ENCODE measurements around the gene TENT5C. TPM values are rescaled to one million over a fixed set of nuclear protein-coding genes. Genes with fewer than 3 reads are reported as not detected.

TENT5C gene
- total RNA-seq, 1 donor from 2014 or later: 3.5 TPM

GRCh38 chr1:117633936-117634335, 28.1 kb downstream of the TENT5C start:
- Mint-ChIP-seq H3K9me3 (no peaks in the 10 kb centered on the region), H3K4me1 (peaks cover 31% of the 10 kb centered on the region), H3K36me3 (ENCODE audit: low read depth) (peaks cover 9% of the 10 kb centered on the region), H3K27me3 (peaks cover 35% of the 10 kb centered on the region), H3K27ac (no peak overlapping the region), H3K4me3 (no peak overlapping the region)
- intact Hi-C loops (cut with micrococcal nuclease): no loop called here
- no peak for DNase-seq

- intact Hi-C loops (cut with micrococcal nuclease): no loop called here
Measured at GRCh38 chr1:117634631-117635030, 28.8 kb downstream of the TENT5C start.

DNA sequence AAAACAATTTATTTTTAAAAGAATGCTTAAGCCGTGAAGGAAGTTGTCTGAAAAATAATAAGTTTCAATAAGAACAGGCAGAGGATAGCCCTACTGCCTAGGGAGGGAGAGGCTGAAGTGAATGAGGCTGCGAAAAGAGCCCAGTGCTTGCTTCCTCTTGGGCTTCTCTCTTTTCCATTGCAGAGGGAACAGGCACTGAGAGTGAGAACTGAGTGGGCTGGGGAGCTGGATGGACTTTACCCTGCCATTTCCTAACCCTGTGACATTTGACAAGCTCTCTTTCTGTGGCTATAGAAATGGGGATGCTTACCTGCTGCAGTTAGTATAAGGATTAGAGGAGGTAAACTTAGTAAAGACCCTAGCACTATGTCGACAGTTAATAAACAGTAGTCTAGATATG, 30.0 kb downstream of the TENT5C start:
- Mint-ChIP-seq H3K27me3 (peaks cover 44% of the 10 kb centered on the region), H3K27ac (no peak overlapping the region), H3K4me3 (no peak overlapping the region)

More at GRCh38 chr1:117634631-117635030, 28.8 kb downstream of the TENT5C start:
- Mint-ChIP-seq H3K36me3 (ENCODE audit: low read depth) (peaks cover 4% of the 10 kb centered on the region), H3K4me3 (no peak overlapping the region), H3K4me1 (peaks cover 30% of the 10 kb centered on the region), H3K9me3 (no peaks in the 10 kb centered on the region), H3K27ac (no peak overlapping the region), H3K27me3 (peaks cover 35% of the 10 kb centered on the region)
- no peak for DNase-seq

DNA sequence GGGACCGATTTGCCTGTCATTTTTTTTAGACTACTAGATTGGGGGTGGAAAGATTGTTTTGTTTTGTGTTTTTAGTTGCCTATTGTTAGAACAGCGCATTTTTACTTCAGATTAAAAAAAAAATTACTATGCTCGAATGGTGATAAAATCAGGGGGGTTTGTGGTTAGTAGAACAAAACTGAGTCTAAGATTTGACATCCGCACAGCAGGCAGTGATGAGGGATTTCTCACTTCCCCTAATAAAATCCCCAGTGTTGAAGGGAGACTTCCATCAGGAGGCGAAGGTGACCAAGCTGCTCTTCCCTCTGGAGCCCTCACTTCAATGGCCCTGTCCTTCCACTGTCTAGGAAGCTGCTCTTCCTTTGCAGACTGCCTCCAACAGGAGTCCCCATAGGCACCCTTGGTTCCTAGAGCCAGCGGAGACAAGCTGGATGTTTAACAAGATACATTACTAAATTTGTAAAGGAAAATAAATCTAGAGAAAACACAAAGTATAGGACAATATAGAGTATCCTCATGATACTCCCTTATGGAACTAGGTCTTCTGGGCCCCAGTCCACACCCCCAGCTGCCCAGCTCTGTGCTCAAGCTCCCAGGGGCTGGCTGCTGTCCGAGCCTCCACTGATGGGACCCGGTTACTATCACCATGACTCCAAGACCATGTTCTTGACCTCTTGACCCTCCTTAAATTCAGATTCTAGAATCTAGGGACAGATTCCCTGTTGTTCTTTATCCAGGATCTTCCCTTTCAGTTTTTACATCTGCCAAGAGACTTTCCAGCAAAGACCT, 31.0 kb downstream of the TENT5C start:
- no peak overlapping the region for H3K27ac Mint-ChIP-seq
- no peaks in the 10 kb centered on the region for H3K36me3 Mint-ChIP-seq (ENCODE audit: low read depth)
- DNase-seq: no peak
- H3K27me3 Mint-ChIP-seq: peaks cover 49% of the 10 kb centered on the region
- H3K4me1 Mint-ChIP-seq: peaks cover 25% of the 10 kb centered on the region
- intact Hi-C loops (cut with micrococcal nuclease): no loop called here
- H3K9me3 Mint-ChIP-seq: no peaks in the 10 kb centered on the region
- no peak overlapping the region for H3K4me3 Mint-ChIP-seq

More for the DNA sequence above, 30.0 kb downstream of the TENT5C start:
- no peak for DNase-seq
- H3K9me3 Mint-ChIP-seq: no peaks in the 10 kb centered on the region
- intact Hi-C loops (cut with micrococcal nuclease): no loop called here
- peaks cover 29% of the 10 kb centered on the region for H3K4me1 Mint-ChIP-seq
- H3K36me3 Mint-ChIP-seq (ENCODE audit: low read depth): no peaks in the 10 kb centered on the region

GRCh38 chr1:117638141-117638540, 32.3 kb downstream of the TENT5C start:
- no peak for DNase-seq

GRCh38 chr1:117638759-117639158, 32.9 kb downstream of the TENT5C start:
- no peaks in the 10 kb centered on the region for H3K36me3 Mint-ChIP-seq (ENCODE audit: low read depth)
- no peaks in the 10 kb centered on the region for H3K9me3 Mint-ChIP-seq
- peaks cover 49% of the 10 kb centered on the region for H3K27me3 Mint-ChIP-seq
- H3K27ac Mint-ChIP-seq: no peak overlapping the region
- intact Hi-C loops (cut with micrococcal nuclease): no loop called here
- H3K4me1 Mint-ChIP-seq: peaks cover 14% of the 10 kb centered on the region
- H3K4me3 Mint-ChIP-seq: no peak overlapping the region
- DNase-seq: no peak

More at GRCh38 chr1:117638141-117638540, 32.3 kb downstream of the TENT5C start:
- no peak overlapping the region for H3K4me3 Mint-ChIP-seq
- H3K27me3 Mint-ChIP-seq: peaks cover 49% of the 10 kb centered on the region
- no peaks in the 10 kb centered on the region for H3K36me3 Mint-ChIP-seq (ENCODE audit: low read depth)
- intact Hi-C loops (cut with micrococcal nuclease): no loop called here
- no peaks in the 10 kb centered on the region for H3K9me3 Mint-ChIP-seq
- no peak overlapping the region for H3K27ac Mint-ChIP-seq
- H3K4me1 Mint-ChIP-seq: peaks cover 15% of the 10 kb centered on the region

DNA sequence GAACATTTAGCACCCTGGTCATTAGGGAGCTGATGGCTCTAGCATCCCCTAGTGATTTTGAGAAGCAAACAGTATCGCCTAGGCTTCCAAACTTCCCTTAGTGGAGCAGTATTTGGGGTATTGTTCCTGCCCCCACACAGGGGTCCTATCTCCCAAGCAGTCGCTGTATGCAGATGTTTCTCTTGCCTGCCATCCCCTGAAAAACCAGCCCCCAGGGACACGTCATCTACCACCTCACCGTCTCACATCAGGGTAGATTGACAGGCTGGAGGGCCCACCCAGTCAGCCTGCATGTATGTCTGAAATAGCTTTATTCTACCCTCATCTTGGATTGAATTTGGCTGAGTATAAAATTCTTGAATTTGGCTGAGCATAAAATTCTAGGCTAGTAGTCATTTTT, 33.9 kb downstream of the TENT5C start:
- no peaks in the 10 kb centered on the region for H3K9me3 Mint-ChIP-seq
- no peaks in the 10 kb centered on the region for H3K36me3 Mint-ChIP-seq (ENCODE audit: low read depth)
- intact Hi-C loops (cut with micrococcal nuclease): no loop called here
- no peak for DNase-seq
- no peak overlapping the region for H3K27ac Mint-ChIP-seq
- no peak overlapping the region for H3K4me3 Mint-ChIP-seq
- peaks cover 14% of the 10 kb centered on the region for H3K4me1 Mint-ChIP-seq
- H3K27me3 Mint-ChIP-seq: peaks cover 52% of the 10 kb centered on the region

DNA sequence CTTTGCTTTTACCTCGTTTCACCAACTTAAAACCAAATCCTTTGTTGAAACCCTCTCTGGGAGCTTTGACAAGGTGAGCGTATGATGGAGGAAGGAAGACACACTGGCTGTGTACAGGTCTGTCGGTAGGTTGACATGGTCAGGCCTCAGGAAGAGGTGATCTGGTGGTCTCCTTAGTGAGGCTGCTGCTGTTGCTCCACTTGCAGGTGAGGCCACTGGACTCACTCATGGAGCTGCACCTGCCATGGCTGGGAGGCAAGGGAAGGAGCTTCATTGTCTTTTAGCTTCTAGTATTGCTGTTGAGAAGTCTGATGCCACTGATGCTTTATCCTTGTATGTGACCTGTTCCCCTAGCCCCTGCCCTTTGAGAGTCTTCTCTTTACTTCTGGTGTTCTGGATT, 35.7 kb downstream of the TENT5C start:
- H3K36me3 Mint-ChIP-seq (ENCODE audit: low read depth): no peaks in the 10 kb centered on the region
- intact Hi-C loops (cut with micrococcal nuclease): no loop called here

GRCh38 chr1:117642963-117643362, 37.1 kb downstream of the TENT5C start:
- intact Hi-C loops (cut with micrococcal nuclease): loop anchor here (2.0 kb wide), 1 partner anchor 36 kb away; the partner anchor contains the start of gene TENT5C
- Mint-ChIP-seq H3K36me3 (ENCODE audit: low read depth) (no peaks in the 10 kb centered on the region), H3K27ac (no peak overlapping the region), H3K4me3 (no peak overlapping the region), H3K4me1 (peaks cover 4% of the 10 kb centered on the region), H3K27me3 (peaks cover 53% of the 10 kb centered on the region), H3K9me3 (no peaks in the 10 kb centered on the region)
- no peak for DNase-seq

More for the DNA sequence above, 35.7 kb downstream of the TENT5C start:
- DNase-seq: no peak
- Mint-ChIP-seq H3K4me1 (peaks cover 7% of the 10 kb centered on the region), H3K4me3 (no peak overlapping the region), H3K27ac (no peak overlapping the region), H3K9me3 (no peaks in the 10 kb centered on the region), H3K27me3 (peaks cover 56% of the 10 kb centered on the region)

- intact Hi-C loops (cut with micrococcal nuclease): loop anchor here (2.0 kb wide), 1 partner anchor 37 kb away; the partner anchor contains the start of gene TENT5C
- peaks cover 7% of the 10 kb centered on the region for H3K4me1 Mint-ChIP-seq
- H3K36me3 Mint-ChIP-seq (ENCODE audit: low read depth): no peaks in the 10 kb centered on the region
Measured at GRCh38 chr1:117643601-117644000, 37.8 kb downstream of the TENT5C start.

GRCh38 chr1:117644696-117645311, 39.0 kb downstream of the TENT5C start:
- intact Hi-C loops (cut with micrococcal nuclease): no loop called here
- DNase-seq: no peak
- Mint-ChIP-seq H3K27ac (no peak overlapping the region), H3K9me3 (no peaks in the 10 kb centered on the region), H3K36me3 (ENCODE audit: low read depth) (no peaks in the 10 kb centered on the region), H3K27me3 (peaks cover 50% of the 10 kb centered on the region), H3K4me3 (no peak overlapping the region), H3K4me1 (peaks cover 14% of the 10 kb centered on the region)

More at GRCh38 chr1:117643601-117644000, 37.8 kb downstream of the TENT5C start:
- DNase-seq: no peak
- H3K27ac Mint-ChIP-seq: no peak overlapping the region
- H3K9me3 Mint-ChIP-seq: no peaks in the 10 kb centered on the region
- H3K27me3 Mint-ChIP-seq: peaks cover 55% of the 10 kb centered on the region
- no peak overlapping the region for H3K4me3 Mint-ChIP-seq

DNA sequence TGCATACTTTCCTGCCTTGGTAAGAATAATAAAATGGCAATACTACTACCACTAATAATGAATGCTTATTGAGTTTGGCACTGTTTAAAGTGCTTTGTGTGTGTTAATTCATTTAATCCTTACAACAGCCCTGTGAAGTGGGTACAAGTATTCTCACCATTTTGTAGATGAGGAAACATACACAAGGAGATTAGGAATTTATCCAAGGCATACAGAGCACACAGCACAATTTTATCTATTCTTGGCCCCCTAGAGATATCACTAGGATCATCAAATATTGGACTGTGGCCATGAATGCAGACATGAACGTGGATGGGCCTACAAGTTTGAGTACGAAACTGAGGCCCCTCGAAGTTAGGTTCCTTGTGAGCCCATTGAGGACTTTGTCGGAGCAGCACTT, 39.5 kb downstream of the TENT5C start:
- intact Hi-C loops (cut with micrococcal nuclease): no loop called here
- Mint-ChIP-seq H3K4me1 (peaks cover 14% of the 10 kb centered on the region), H3K27me3 (peaks cover 48% of the 10 kb centered on the region), H3K27ac (no peak overlapping the region), H3K4me3 (no peak overlapping the region), H3K36me3 (ENCODE audit: low read depth) (no peaks in the 10 kb centered on the region), H3K9me3 (no peaks in the 10 kb centered on the region)
- no peak for DNase-seq

- no peak overlapping the region for H3K27ac Mint-ChIP-seq
Measured at GRCh38 chr1:117646007-117646811, 40.4 kb downstream of the TENT5C start.

GRCh38 chr1:117646956-117647355, 41.1 kb downstream of the TENT5C start:
- intact Hi-C loops (cut with micrococcal nuclease): no loop called here
- Mint-ChIP-seq H3K36me3 (ENCODE audit: low read depth) (no peaks in the 10 kb centered on the region), H3K4me3 (no peak overlapping the region), H3K4me1 (peaks cover 22% of the 10 kb centered on the region), H3K27ac (no peak overlapping the region), H3K9me3 (no peaks in the 10 kb centered on the region), H3K27me3 (peaks cover 47% of the 10 kb centered on the region)
- DNase-seq: no peak

More at GRCh38 chr1:117646007-117646811, 40.4 kb downstream of the TENT5C start:
- Mint-ChIP-seq H3K36me3 (ENCODE audit: low read depth) (no peaks in the 10 kb centered on the region), H3K9me3 (no peaks in the 10 kb centered on the region), H3K4me1 (peaks cover 17% of the 10 kb centered on the region), H3K4me3 (no peak overlapping the region), H3K27me3 (peaks cover 47% of the 10 kb centered on the region)
- no peak for DNase-seq
- intact Hi-C loops (cut with micrococcal nuclease): no loop called here
